GM19468 (cell line): ENCODE results near the gene COMP.

Experiments used
- ATAC-seq: cut with Tn5 transposase; IDR thresholded peaks from one replicate; pipeline ENCODE4 v1.9.1; 2021; ENCODE audit warnings: mild to moderate bottlenecking, moderate library complexity, moderate number of reproducible peaks; ENCODE audit not compliant: unreplicated experiment; ENCODE audit errors: extremely low read depth

Gene COMP

GRCh38 chr19:18785179-18786124, 5.7 kb downstream of the COMP start:
- no peak for ATAC-seq

- no peak for ATAC-seq
These were observed 6.4 kb downstream of the COMP start for GRCh38 chr19:18784786-18785120.

- no peak for ATAC-seq
These were observed 6.9 kb downstream of the COMP start for GRCh38 chr19:18783958-18784785.

- no peak for ATAC-seq
These were observed 8.4 kb downstream of the COMP start for GRCh38 chr19:18782559-18783225.

- no peak for ATAC-seq
These were observed 9.1 kb downstream of the COMP start for GRCh38 chr19:18781885-18782527.

GRCh38 chr19:18781047-18781600, 10.0 kb downstream of the COMP start:
- ATAC-seq, result no peak

GRCh38 chr19:18780631-18781030, 10.5 kb downstream of the COMP start:
- ATAC-seq, result no peak

GRCh38 chr19:18780081-18780480, 11.0 kb downstream of the COMP start:
- ATAC-seq, result no peak

- ATAC-seq, result no peak
These were observed 12.1 kb downstream of the COMP start for GRCh38 chr19:18778826-18779495.

GRCh38 chr19:18778076-18778389, 13.1 kb downstream of the COMP start:
- ATAC-seq, result no peak

- no peak for ATAC-seq
These were observed 13.6 kb downstream of the COMP start for GRCh38 chr19:18777301-18778075.

- ATAC-seq, result no peak
These were observed 14.4 kb downstream of the COMP start for GRCh38 chr19:18776736-18777135.

GRCh38 chr19:18776288-18776594, 14.9 kb downstream of the COMP start:
- no peak for ATAC-seq

GRCh38 chr19:18775586-18776287, 15.4 kb downstream of the COMP start:
- no peak for ATAC-seq

GRCh38 chr19:18774782-18775444, 16.2 kb downstream of the COMP start:
- no peak for ATAC-seq

GRCh38 chr19:18774107-18774506, 17.0 kb downstream of the COMP start:
- no peak for ATAC-seq

- no peak for ATAC-seq
These were observed 17.4 kb downstream of the COMP start for GRCh38 chr19:18773682-18774081.
